K562 (cell line): ENCODE measurements around the gene ZC3H18. TPM values are rescaled to one million over a fixed set of nuclear protein-coding genes. Genes with fewer than 3 reads are reported as not detected.

Experiments used
- BRD4 ChIP-seq: fragments of 200-600 bp; sonication (generic); IDR thresholded peaks from 2 replicates; pipeline ENCODE4 v1.6.1; 2017; ENCODE audit warnings: inconsistent platforms
- CHAMP1 ChIP-seq: fragments of 450-650 bp; IDR thresholded peaks from 2 replicates; pipeline ENCODE4 v1.6.1; 2016; ENCODE audit warnings: mild to moderate bottlenecking
- CREBBP ChIP-seq: IDR thresholded peaks from one replicate; pipeline ENCODE4 v1.6.1; 2012; ENCODE audit warnings: low read depth, mild to moderate bottlenecking, control low read depth, inconsistent platforms, low read length
- HSF4 ChIP-seq: fragments of 250-450 bp; sonication (Bioruptor Pico); IDR thresholded peaks from 2 replicates; pipeline ENCODE4 v2.1.2; 2022; ENCODE audit warnings: mild to moderate bottlenecking, moderate library complexity, borderline replicate concordance
- NELFE ChIP-seq: IDR thresholded peaks from 2 replicates; pipeline ENCODE4 v1.6.1; 2011; ENCODE audit warnings: mild to moderate bottlenecking; ENCODE audit not compliant: insufficient read depth, insufficient read length
- POLR2G ChIP-seq: fragments of 200-400 bp; formaldehyde crosslinking; IDR thresholded peaks from 2 replicates; pipeline ENCODE4 v1.6.1; 2017; ENCODE audit warnings: low read depth, mild to moderate bottlenecking, antibody characterized with exemption, low read length, moderate library complexity
- RBFOX2 ChIP-seq: fragments of 200-400 bp; formaldehyde crosslinking; IDR thresholded peaks from 2 replicates; pipeline ENCODE4 v1.6.1; 2017; ENCODE audit warnings: low read depth, mild to moderate bottlenecking, low read length, moderate library complexity
- TSHZ1 ChIP-seq: fragments of 250-450 bp; sonication (Bioruptor Pico); IDR thresholded peaks from 2 replicates; pipeline ENCODE4 v1.4.0; 2020; ENCODE audit warnings: mild to moderate bottlenecking, moderate library complexity
- polyA plus RNA-seq, 8 experiments: library from polyadenylated mRNA; depleted of rRNA in 4 of 8; stranded (reverse) in 5 of 8; unstranded in 3 of 8; fragments of >200 nt; fragmentation: Nextera tagmentation in 2 of 8; fragmentation: Illumina TruSeq in 1 of 8; extraction: Ambion mirVana in 2 of 8; extraction: Trizol in 1 of 8; gene quantifications; 2 replicates each; pipeline versions ENCODE4 v1.2.1 to v1.2.3, GENCODE V29; 2011 to 2014; ENCODE audit warnings: inconsistent platforms in 1 of 8, missing spikeins in 1 of 8
- total RNA-seq, 7 experiments: library from RNA; depleted of rRNA in 6 of 7; stranded (reverse); fragments of >200 nt in 6 of 7; fragmentation: Illumina TruSeq in 2 of 7; extraction: Trizol in 2 of 7; gene quantifications; 2 replicates each; pipeline versions ENCODE4 v1.2.1 to v1.2.3, GENCODE V29; 2011 to 2021; ENCODE audit warnings: low replicate concordance in 1 of 7

ZC3H18 gene
- total and polyA plus RNA-seq, 9 of the 15 experiments (the other 6 are each of a cell fraction or from before 2014, with no cell fraction given) = 1.7 to 88.7 (median 26.9) TPM

- TF ChIP-seq NELFE (no peak), CHAMP1 (no peak), BRD4 (no peak), HSF4 (CRISPR knock-in tag) (no peak), TSHZ1 (CRISPR knock-in tag) (no peak), POLR2G (peak; percentile 2; the same call in 1 of the 2 replicates), CREBBP (no peak), RBFOX2 (no peak)
These were observed 88.5 kb downstream of the ZC3H18 start (continued) for GRCh38 chr16:88658714-88659113.
